ENCODE results near the gene PAX5. TPM values are rescaled to one million over a fixed set of nuclear protein-coding genes. Genes with fewer than 3 reads are reported as not detected.

PAX5 gene
- total RNA-seq, 2 experiments from 2014 or later: 0.95 to 1.1 TPM

Small RNAs within 50 kb of the gene (microRNA-seq; reads per million reads assigned to microRNA genes)
- gene MIR4475 (ENCODE audit: borderline microRNAs expressed, borderline replicate concordance) (not detected), gene MIR4476 (ENCODE audit: borderline microRNAs expressed, borderline replicate concordance) (not detected), gene MIR4540 (ENCODE audit: borderline microRNAs expressed, borderline replicate concordance) (not detected)

Other genes with a start within 250 kb of the PAX5 start
- gene ZCCHC7, start 86.3 kb upstream of the PAX5 start, total RNA-seq: 10 to 100 TPM; 32.9 to 37.0 TPM